ENCODE measurements around the gene HBE1. TPM values are rescaled to one million over a fixed set of nuclear protein-coding genes. Genes with fewer than 3 reads are reported as not detected.
"Not testable (repeated sequence)": the region's sequence is repeated elsewhere in the genome, so short reads cannot be mapped to it uniquely, and the experiment has no call there.

Gene HBE1
- total and polyA plus RNA-seq, 7 donors = not detected

DNA sequence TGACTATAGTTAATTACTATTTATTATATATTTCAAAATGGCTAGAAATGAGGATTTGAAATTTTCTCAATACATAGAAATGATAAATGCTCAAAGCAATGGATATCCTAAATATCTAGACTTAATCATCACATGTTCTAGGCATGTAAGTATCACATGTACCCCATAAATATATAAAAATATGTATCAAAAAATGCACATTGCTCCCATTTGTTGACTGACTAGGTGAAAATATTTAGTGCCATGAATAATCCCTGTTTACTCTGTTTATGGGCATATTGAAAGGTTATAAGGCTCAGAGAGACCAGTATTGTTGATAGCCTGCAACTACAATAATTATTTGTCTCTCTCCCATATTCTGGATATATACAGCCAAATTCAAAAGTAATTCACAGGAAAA is 3.1 kb downstream of the HBE1 start:
- no peaks in the 10 kb centered on the region for H3K36me3 ChIP-seq
- H3K27me3 ChIP-seq = no peaks in the 10 kb centered on the region
- no peak overlapping the region for H3K27ac ChIP-seq
- H3K4me3 ChIP-seq = no peak overlapping the region
- TF ChIP-seq, protein P1, sequence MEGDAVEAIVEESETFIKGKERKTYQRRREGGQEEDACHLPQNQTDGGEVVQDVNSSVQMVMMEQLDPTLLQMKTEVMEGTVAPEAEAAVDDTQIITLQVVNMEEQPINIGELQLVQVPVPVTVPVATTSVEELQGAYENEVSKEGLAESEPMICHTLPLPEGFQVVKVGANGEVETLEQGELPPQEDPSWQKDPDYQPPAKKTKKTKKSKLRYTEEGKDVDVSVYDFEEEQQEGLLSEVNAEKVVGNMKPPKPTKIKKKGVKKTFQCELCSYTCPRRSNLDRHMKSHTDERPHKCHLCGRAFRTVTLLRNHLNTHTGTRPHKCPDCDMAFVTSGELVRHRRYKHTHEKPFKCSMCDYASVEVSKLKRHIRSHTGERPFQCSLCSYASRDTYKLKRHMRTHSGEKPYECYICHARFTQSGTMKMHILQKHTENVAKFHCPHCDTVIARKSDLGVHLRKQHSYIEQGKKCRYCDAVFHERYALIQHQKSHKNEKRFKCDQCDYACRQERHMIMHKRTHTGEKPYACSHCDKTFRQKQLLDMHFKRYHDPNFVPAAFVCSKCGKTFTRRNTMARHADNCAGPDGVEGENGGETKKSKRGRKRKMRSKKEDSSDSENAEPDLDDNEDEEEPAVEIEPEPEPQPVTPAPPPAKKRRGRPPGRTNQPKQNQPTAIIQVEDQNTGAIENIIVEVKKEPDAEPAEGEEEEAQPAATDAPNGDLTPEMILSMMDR (IDR thresholded peaks at IDR 0.05) = no peak
- TF ChIP-seq POLR2A (IDR thresholded peaks at IDR 0.05) = no peak
- TF ChIP-seq EP300 (IDR thresholded peaks at IDR 0.05) = no peak
- no peak for DNase-seq
- no peaks in the 10 kb centered on the region for H3K4me1 ChIP-seq
- intact Hi-C loops (cut with DNase I) = no loop called here
- no peaks in the 10 kb centered on the region for H3K9me3 ChIP-seq

DNA sequence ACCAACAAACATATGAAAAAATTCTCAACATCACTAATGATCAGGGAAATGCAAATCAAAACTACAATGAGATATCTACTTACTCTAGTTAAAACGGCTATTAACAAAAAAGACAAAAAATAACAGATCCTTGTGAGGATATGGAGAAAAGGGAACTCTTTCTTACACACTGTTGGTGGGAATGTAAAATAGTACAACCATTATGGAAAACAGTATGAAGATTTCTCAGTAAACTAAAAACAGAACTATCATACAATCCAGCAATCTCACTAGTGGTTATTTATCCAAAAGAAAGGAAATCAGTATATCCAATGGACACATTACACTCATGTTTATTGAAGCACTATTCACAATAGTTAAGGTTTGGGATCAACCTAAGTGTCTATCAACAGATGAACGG is 3.9 kb downstream of the HBE1 start:
- Histone ChIP-seq H3K4me1 (no peaks in the 10 kb centered on the region), H3K4me3 (no peak overlapping the region), H3K36me3 (no peaks in the 10 kb centered on the region), H3K9me3 (no peaks in the 10 kb centered on the region), H3K27me3 (no peaks in the 10 kb centered on the region), H3K27ac (no peak overlapping the region)
- TF ChIP-seq EP300 (IDR thresholded peaks at IDR 0.05) = no peak
- TF ChIP-seq, protein P1 (IDR thresholded peaks at IDR 0.05) = no peak
- no peak for TF ChIP-seq POLR2AphosphoS5 (IDR thresholded peaks at IDR 0.05)
- WGBS, 2 donors = 42 to 61% methylated on average over 2 of the region's 2 CpGs
- intact Hi-C loops (cut with DNase I) = no loop called here
- no peak for DNase-seq

DNA sequence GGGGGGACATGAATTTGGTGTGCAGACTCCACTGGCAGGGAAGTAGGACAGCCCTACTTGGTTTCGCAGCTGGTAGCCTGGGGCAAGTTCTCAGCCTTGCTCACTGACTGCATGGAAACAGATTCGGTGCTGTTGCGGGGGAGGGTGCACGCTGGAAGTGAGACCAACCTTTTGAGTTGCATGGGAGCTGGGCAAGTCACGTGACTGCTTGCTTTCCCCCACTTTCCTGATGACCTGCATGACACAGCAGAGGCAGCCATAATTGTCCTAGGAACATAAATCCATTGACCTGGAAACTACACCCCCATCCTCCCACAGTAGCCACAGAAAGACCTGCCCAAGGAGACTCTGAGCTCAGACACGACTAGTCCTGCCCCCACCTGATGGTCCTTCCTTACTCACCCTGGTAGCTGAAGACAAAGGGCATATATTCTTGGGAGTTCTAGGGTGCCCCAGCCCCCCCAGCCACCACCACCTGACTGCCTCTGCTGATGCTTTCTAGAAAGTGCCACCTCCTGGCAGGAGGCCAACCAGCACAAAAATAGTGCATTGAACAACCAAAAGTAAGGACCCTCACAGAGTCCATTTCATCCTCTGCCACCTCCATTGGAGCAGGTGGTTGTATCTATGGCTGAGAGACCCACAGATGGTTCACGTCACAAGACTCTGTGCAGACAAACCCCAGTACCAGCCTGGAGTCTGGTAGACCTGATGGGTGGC is 11.0 kb downstream of the HBE1 start:
- H3K4me1 ChIP-seq = no peaks in the 10 kb centered on the region

DNA sequence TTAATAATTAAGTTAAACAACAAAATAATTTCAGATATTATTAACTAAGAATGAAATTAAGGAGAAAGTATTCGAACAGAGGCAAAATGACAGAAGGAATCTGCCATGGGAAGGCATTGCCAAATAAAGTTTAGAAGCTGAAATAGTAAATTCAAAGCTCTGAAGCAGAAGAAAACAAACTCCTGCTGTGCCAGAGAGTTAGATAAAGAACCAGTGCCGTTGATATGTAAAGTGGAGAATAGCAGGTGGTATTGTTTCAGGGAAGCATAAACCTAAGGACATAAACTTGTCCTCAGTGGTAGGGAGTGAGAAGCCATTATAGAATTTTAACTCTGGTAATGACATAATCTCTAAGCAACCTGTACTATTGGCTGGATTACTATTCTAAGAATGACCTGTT is 12.4 kb downstream of the HBE1 start:
- WGBS, 2 donors = 24 to 50% methylated on average over 2 of the region's 2 CpGs
- no peaks in the 10 kb centered on the region for H3K36me3 ChIP-seq
- no peaks in the 10 kb centered on the region for H3K9me3 ChIP-seq
- no peak for TF ChIP-seq POLR2A (IDR thresholded peaks at IDR 0.05)
- TF ChIP-seq, protein P1 (IDR thresholded peaks at IDR 0.05) = no peak
- TF ChIP-seq POLR2AphosphoS5 (IDR thresholded peaks at IDR 0.05) = no peak
- TF ChIP-seq EP300 (IDR thresholded peaks at IDR 0.05) = no peak
- no peak for DNase-seq
- no peak overlapping the region for H3K27ac ChIP-seq
- no peak overlapping the region for H3K4me3 ChIP-seq
- H3K27me3 ChIP-seq = no peaks in the 10 kb centered on the region
- intact Hi-C loops (cut with DNase I) = no loop called here
- H3K4me1 ChIP-seq = no peaks in the 10 kb centered on the region

More for the DNA sequence above, 11.0 kb downstream of the HBE1 start:
- no peak overlapping the region for H3K4me3 ChIP-seq
- no peaks in the 10 kb centered on the region for H3K27me3 ChIP-seq
- no peak for DNase-seq
- H3K27ac ChIP-seq = no peak overlapping the region
- H3K9me3 ChIP-seq = no peaks in the 10 kb centered on the region
- no peaks in the 10 kb centered on the region for H3K36me3 ChIP-seq
- intact Hi-C loops (cut with DNase I) = no loop called here
- WGBS, 2 donors = 70 to 79% methylated on average over 7 of the region's 7 CpGs
- TF ChIP-seq POLR2A (IDR thresholded peaks at IDR 0.05) (no peak), POLR2AphosphoS5 (IDR thresholded peaks at IDR 0.05) (no peak), EP300 (IDR thresholded peaks at IDR 0.05) (no peak)
- TF ChIP-seq, protein P1 (IDR thresholded peaks at IDR 0.05) = no peak

DNA sequence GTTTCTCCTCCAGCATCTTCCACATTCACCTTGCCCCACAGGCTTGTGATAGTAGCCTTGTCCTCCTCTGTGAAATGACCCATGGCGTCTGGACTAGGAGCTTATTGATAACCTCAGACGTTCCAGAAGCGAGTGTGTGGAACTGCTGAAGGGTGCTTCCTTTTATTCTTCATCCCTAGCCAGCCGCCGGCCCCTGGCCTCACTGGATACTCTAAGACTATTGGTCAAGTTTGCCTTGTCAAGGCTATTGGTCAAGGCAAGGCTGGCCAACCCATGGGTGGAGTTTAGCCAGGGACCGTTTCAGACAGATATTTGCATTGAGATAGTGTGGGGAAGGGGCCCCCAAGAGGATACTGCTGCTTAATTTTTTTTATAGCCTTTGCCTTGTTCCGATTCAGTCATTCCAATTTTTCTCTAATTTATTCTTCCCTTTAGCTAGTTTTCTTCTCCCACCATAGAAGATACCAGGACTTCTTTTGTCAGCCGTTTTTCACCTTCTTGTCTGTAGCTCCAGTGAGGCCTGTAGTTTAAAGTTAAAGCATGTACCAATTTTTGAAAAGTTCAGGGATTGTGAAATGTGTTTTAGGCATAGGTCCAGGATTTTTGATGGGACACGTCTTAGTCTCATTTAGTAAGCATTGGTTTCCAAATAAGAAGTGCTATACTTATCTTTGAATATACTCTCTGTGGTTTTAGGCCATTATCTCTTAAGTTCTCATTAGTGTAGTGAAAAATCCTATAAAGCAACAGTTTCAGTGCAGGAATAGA is 14.9 kb downstream of the HBE1 start, which contains the start of gene HBG2:
TSS of gene HBG2 (minus strand) at position 136 of the 768 bp plus-strand sequence. CDS start at position 83, 53 bp downstream.
- DNase-seq; H3K27me3 ChIP-seq; H3K36me3 ChIP-seq; intact Hi-C loops (cut with DNase I); H3K9me3 ChIP-seq; H3K4me1 ChIP-seq; H3K27ac ChIP-seq; H3K4me3 ChIP-seq: not testable (repeated sequence)
- WGBS, 2 donors = 72 to 78% methylated on average over 4 of the region's 9 CpGs

DNA sequence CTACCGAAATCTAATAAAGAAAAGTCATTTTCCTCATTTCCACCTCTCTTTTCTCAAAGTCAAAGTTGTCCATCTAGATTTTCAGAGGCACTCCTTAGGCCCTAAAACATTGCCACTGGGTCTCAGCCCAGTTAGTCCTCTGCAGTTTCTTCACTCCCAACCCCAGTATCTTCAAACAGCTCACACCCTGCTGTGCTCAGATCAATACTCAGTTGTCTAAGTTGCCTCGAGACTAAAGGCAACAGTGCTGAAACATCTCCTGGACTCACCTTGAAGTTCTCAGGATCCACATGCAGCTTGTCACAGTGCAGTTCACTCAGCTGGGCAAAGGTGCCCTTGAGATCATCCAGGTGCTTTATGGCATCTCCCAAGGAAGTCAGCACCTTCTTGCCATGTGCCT is 15.7 kb downstream of the HBE1 start:
- H3K4me3 ChIP-seq; intact Hi-C loops (cut with DNase I); H3K9me3 ChIP-seq; DNase-seq; H3K27ac ChIP-seq; H3K27me3 ChIP-seq; H3K36me3 ChIP-seq; H3K4me1 ChIP-seq: not testable (repeated sequence)
- 69 to 82% methylated on average over 2 of the region's 2 CpGs for WGBS, 2 donors

DNA sequence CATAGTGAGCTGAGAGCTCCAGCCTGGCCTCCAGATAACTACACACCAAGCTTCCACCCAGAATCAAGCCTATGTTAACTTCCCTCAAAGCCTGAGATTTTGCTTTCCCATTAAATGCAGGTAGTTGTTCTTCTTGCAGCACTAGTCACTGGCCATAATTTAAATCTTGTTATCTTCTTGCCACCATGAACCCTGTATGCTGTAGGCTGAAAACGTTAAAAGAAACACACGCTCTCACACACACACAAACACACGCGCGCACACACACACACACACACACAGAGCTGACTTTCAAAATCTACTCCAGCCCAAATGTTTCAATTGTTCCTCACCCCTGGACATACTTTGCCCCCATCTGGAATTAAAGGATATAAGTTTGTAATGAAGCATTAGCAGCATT is 16.3 kb downstream of the HBE1 start:
- DNase-seq; H3K27ac ChIP-seq; intact Hi-C loops (cut with DNase I); H3K36me3 ChIP-seq; H3K27me3 ChIP-seq; H3K9me3 ChIP-seq; H3K4me3 ChIP-seq; H3K4me1 ChIP-seq: not testable (repeated sequence)
- 83% methylated on average over 5 of the region's 5 CpGs for WGBS, 2 donors

All from sigmoid colon (tissue), 7 donors.